K562 (cell line): ENCODE measurements around the gene ZNF593OS. TPM values are rescaled to one million over a fixed set of nuclear protein-coding genes. Genes with fewer than 3 reads are reported as not detected.

Experiments used
- ATAC-seq: fragments of 200-7000 bp; cut with Tn5 transposase; 3 replicates; pipeline ENCODE4 v1.9.1; 2020; ENCODE audit warnings: moderate library complexity
- BruUV-seq: library from RNA; stranded (reverse); fragments of 400-500 nt; replicated peaks from 2 replicates; lab custom pipeline; 2021; lab: Mats Ljungman, UMichigan
- CTCF ChIA-PET: fragments of 300-600 bp; formaldehyde crosslinking; extraction: SDS; loops from one replicate; lab custom pipeline; 2021; ENCODE audit warnings: low intra/inter-chr PET ratio; lab: Yijun Ruan, JAX
- POLR2A ChIA-PET: fragments of 300-600, 350-650 bp; sonication (Branson Sonifier 250); formaldehyde crosslinking; extraction: SDS; loops from one replicate; lab custom pipeline; 2021; ENCODE audit warnings: antibody characterized with exemption, inconsistent platforms; lab: Yijun Ruan, JAX
- DNase-seq, 4 experiments: peaks; one replicate each; pipeline versions ENCODE4 v3.0.0 to v3.0.0-alpha.2; 2011 to 2018; ENCODE audit warnings: low spot score in 3 of 4, mixed read lengths in 3 of 4; ENCODE audit errors: extremely low read depth in 1 of 4
- FAIRE-seq: peaks from 2 replicates; lab custom pipeline; 2011; peaks lifted over from hg19 to GRCh38; lab: Jason Lieb, UNC
- H2AFZ ChIP-seq: 2 replicates; pipeline ENCODE4 v1.6.0; 2011; ENCODE audit warnings: low read depth, low read length, control low read depth, inconsistent platforms
- H3K27ac ChIP-seq: fragments of 200-600 bp; 3 replicates; pipeline ENCODE4 v1.8.0; 2011; ENCODE audit warnings: low read depth, mild to moderate bottlenecking, control low read depth, inconsistent platforms, low read length, moderate library complexity, mixed read lengths; ENCODE audit errors: extremely low read depth
- H3K27me3 ChIP-seq, 2 experiments: fragments of 300-600 bp in 1 of 2; 2 replicates in 1 of 2; 3 replicates in 1 of 2; pipeline versions ENCODE4 v1.6.0 to v1.8.0; 2011; ENCODE audit warnings: inconsistent platforms in 2 of 2, low read length in 2 of 2, mild to moderate bottlenecking in 1 of 2, mixed read lengths in 1 of 2, moderate library complexity in 1 of 2; ENCODE audit not compliant: control insufficient read depth in 2 of 2, insufficient read depth in 2 of 2
- H3K36me3 ChIP-seq: fragments of 300-600 bp; 3 replicates; pipeline ENCODE4 v1.8.0; 2011; ENCODE audit warnings: mild to moderate bottlenecking, low read length, inconsistent platforms; ENCODE audit not compliant: control insufficient read depth, insufficient read depth
- H3K4me1 ChIP-seq, 2 experiments: fragments of 200-600 bp in 1 of 2; replicated peaks in 1 of 2; 2 replicates in 1 of 2; 3 replicates in 1 of 2; pipeline versions ENCODE4 v1.5.1 to v1.8.0; 2011; ENCODE audit warnings: inconsistent platforms in 2 of 2, low read length in 2 of 2, mild to moderate bottlenecking in 1 of 2, mixed read lengths in 1 of 2, moderate library complexity in 1 of 2; ENCODE audit not compliant: control insufficient read depth in 2 of 2, insufficient read depth in 2 of 2
- H3K4me2 ChIP-seq: 2 replicates; pipeline ENCODE4 v1.6.1; 2011; ENCODE audit warnings: low read length, control low read depth, inconsistent platforms, mixed read lengths; ENCODE audit not compliant: insufficient read depth
- H3K4me3 ChIP-seq: fragments of 200-600 bp; sonication (generic), shearing (Covaris generic); 2 replicates; pipeline ENCODE4 v1.5.1; 2016; ENCODE audit warnings: control low read depth, inconsistent platforms
- H3K79me2 ChIP-seq: fragments of 200-600 bp; 3 replicates; pipeline ENCODE4 v1.8.0; 2011; ENCODE audit warnings: low read length, inconsistent platforms; ENCODE audit not compliant: control insufficient read depth, insufficient read depth
- H3K9ac ChIP-seq, 2 experiments: 2 replicates each; pipeline versions ENCODE4 v1.6.0 to v1.6.1; 2011; ENCODE audit warnings: low read depth in 2 of 2, low read length in 2 of 2, control low read depth in 1 of 2, inconsistent platforms in 1 of 2, mild to moderate bottlenecking in 1 of 2, mixed read lengths in 1 of 2; ENCODE audit not compliant: insufficient read depth in 1 of 2
- H3K9me1 ChIP-seq: one replicate; pipeline ENCODE4 v1.6.0; 2011; ENCODE audit warnings: inconsistent platforms, mild to moderate bottlenecking, low read length, moderate library complexity; ENCODE audit not compliant: control insufficient read depth, insufficient read depth
- H3K9me3 ChIP-seq: replicated peaks from 2 replicates; pipeline ENCODE4 v1.5.1; 2011; ENCODE audit warnings: low read depth, low read length, inconsistent platforms; ENCODE audit not compliant: control insufficient read depth, insufficient read depth
- H4K20me1 ChIP-seq: replicated peaks from 2 replicates; pipeline ENCODE4 v1.6.1; 2011; ENCODE audit warnings: low read length, inconsistent platforms, mixed read lengths; ENCODE audit not compliant: control insufficient read depth, insufficient read depth
- PHB ChIP-seq: fragments of 250-450 bp; sonication (Bioruptor Pico); IDR thresholded peaks from 2 replicates; pipeline ENCODE4 v1.5.0; 2021
- PRDM10 ChIP-seq: fragments of 450-650 bp; IDR thresholded peaks from 2 replicates; pipeline ENCODE4 v1.6.1; 2018; ENCODE audit not compliant: partially characterized antibody
- U2AF2 ChIP-seq: fragments of 200-400 bp; formaldehyde crosslinking; optimal IDR thresholded peaks from 2 replicates; pipeline ENCODE3; 2017; ENCODE audit warnings: low read depth, mild to moderate bottlenecking, low read length
- WGBS: fragments of 100-300 bp; shearing (Covaris generic); methylation state at CpG from one replicate; pipeline ENCODE4 v1.1.6; 2016; ENCODE audit warnings: low coverage, mixed read lengths; ENCODE audit not compliant: insufficient coverage; ENCODE audit errors: missing lambda C conversion rate; 5-methylcytosine and 5-hydroxymethylcytosine counted together
- in situ Hi-C: fragments of 300-500 bp; cut with MboI; formaldehyde crosslinking; loops from 4 replicates; pipeline ENCODE4 v1.15.0; 2018; ENCODE audit warnings: inconsistent platforms, mixed read lengths
- intact Hi-C: fragments of 100-400 bp; cut with micrococcal nuclease; formaldehyde crosslinking; loops from 2 replicates; pipeline ENCODE4 v1.14.2; 2022
- polyA plus RNA-seq, 8 experiments: library from polyadenylated mRNA; depleted of rRNA in 4 of 8; stranded (reverse) in 5 of 8; unstranded in 3 of 8; fragments of >200 nt; fragmentation: Nextera tagmentation in 2 of 8; fragmentation: Illumina TruSeq in 1 of 8; extraction: Ambion mirVana in 2 of 8; extraction: Trizol in 1 of 8; gene quantifications; 2 replicates each; pipeline versions ENCODE4 v1.2.1 to v1.2.3, GENCODE V29; 2011 to 2014; ENCODE audit warnings: inconsistent platforms in 1 of 8, missing spikeins in 1 of 8
- total RNA-seq, 7 experiments: library from RNA; depleted of rRNA in 6 of 7; stranded (reverse); fragments of >200 nt in 6 of 7; fragmentation: Illumina TruSeq in 2 of 7; extraction: Trizol in 2 of 7; gene quantifications; 2 replicates each; pipeline versions ENCODE4 v1.2.1 to v1.2.3, GENCODE V29; 2011 to 2021; ENCODE audit warnings: low replicate concordance in 1 of 7

The ZNF593OS gene
- total and polyA plus RNA-seq, 9 of the 15 experiments (the other 6 are each of a cell fraction or from before 2014, with no cell fraction given) = 0.24 to 0.27 TPM; not detected in 7

GRCh38 chr1:26197813-26198212, 26.2 kb upstream of the ZNF593OS start:
- ChIA-PET CTCF (no interaction called here), POLR2A (interaction anchor here (0.6 to 0.7 kb wide), 2 partner anchors 181 to 302 kb away, joined by 3 read pairs; no protein-coding TSS in a partner anchor)
- Histone ChIP-seq H3K9ac (no peak overlapping the region), H3K4me3 (no peak overlapping the region), H3K27ac (no peak overlapping the region), H3K9me3 (no peaks in the 10 kb centered on the region), H2AFZ (no peak overlapping the region), H3K79me2 (no peaks in the 10 kb centered on the region), H3K9me1 (no peaks in the 10 kb centered on the region), H3K27me3 (no peaks in the 10 kb centered on the region), H3K4me1 (peaks cover 23 to 30% of the 10 kb centered on the region in 2 experiments), H3K4me2 (no peak overlapping the region), H3K36me3 (no peaks in the 10 kb centered on the region), H4K20me1 (no peaks in the 10 kb centered on the region)
- TF ChIP-seq PRDM10 (peak; percentile 30), U2AF2 (no peak), PHB (CRISPR knock-in tag) (no peak)
- BruUV-seq = no TSS peak
- ATAC-seq (no peak), FAIRE-seq (no peak), DNase-seq (no peak)
- in situ Hi-C loops = no loop called here
- WGBS = 54% methylated on average over 11 of the region's 11 CpGs
- intact Hi-C loops = no loop called here
